Adrenal gland (tissue), 12 donors: ENCODE measurements around the gene FAM217B. TPM values are rescaled to one million over a fixed set of nuclear protein-coding genes. Genes with fewer than 3 reads are reported as not detected.

Experiments
- DNase-seq, 7 donors: peaks; one replicate each; pipeline ENCODE4 v3.0.0-alpha.2; 2019 to 2020
- H3K27ac ChIP-seq, 5 donors: fragments of 200-600 bp; sonication (generic) in 4 of 5; 1 replicate in 3 of 5; 2 replicates in 2 of 5; pipeline versions ENCODE4 v1.5.1 to v1.8.0; 2016 to 2020; ENCODE audit warnings: mild to moderate bottlenecking in 1 of 5
- H3K27me3 ChIP-seq: fragments of 200-600 bp; 2 replicates; pipeline ENCODE4 v1.8.0; 2021
- H3K36me3 ChIP-seq, 2 donors: fragments of 200-600 bp; replicated peaks in 1 of 2; 1 replicate in 1 of 2; 2 replicates in 1 of 2; pipeline versions ENCODE4 v1.5.1 to v1.8.0; 2018 to 2022
- H3K4me1 ChIP-seq, 2 donors: fragments of 200-600 bp; replicated peaks in 1 of 2; 1 replicate in 1 of 2; 2 replicates in 1 of 2; pipeline versions ENCODE4 v1.5.1 to v1.8.0; 2018 to 2021
- H3K4me3 ChIP-seq, 4 donors: fragments of 200-600 bp; sonication (generic) in 3 of 4; one replicate each; pipeline ENCODE4 v1.5.1; 2016 to 2018
- H3K9me3 ChIP-seq, 3 donors: fragments of 200-600 bp; sonication (generic) in 1 of 3; replicated peaks in 1 of 3; 1 replicate in 2 of 3; 2 replicates in 1 of 3; pipeline versions ENCODE4 v1.5.1 to v1.8.0; 2016 to 2021
- POLR2A ChIP-seq, 2 donors: fragments of 450-650 bp; IDR thresholded peaks; one replicate each; pipeline ENCODE4 v1.6.1; 2017; ENCODE audit warnings: antibody characterized with exemption in 2 of 2, mild to moderate bottlenecking in 2 of 2, moderate library complexity in 1 of 2
- WGBS, 4 donors: extraction: QIAGEN DNeasy Blood & Tissue Kit in 2 of 4; methylation state at CpG; one replicate each; pipeline versions ENCODE4 v1.1.5 to v1.1.7; 2013 to 2017; 5-methylcytosine and 5-hydroxymethylcytosine counted together
- intact Hi-C, 2 donors: fragments of 100-400 bp; cut with DNase I; formaldehyde crosslinking; loops; one replicate each; pipeline versions ENCODE4 v1.14.1 to v1.15.0; 2022 to 2023
- polyA plus RNA-seq, 3 donors: library from polyadenylated mRNA; stranded (reverse); fragments of 200-250 nt in 2 of 3; fragments of 350-450 nt in 1 of 3; fragmentation: Illumina TruSeq in 1 of 3; extraction: RNeasy Lipid Tissue Mini Kit (QIAGEN cat#74804) in 1 of 3; gene quantifications; one replicate each; pipeline ENCODE4 v1.2.3, GENCODE V29; 2013 to 2014
- total RNA-seq, 9 donors: library from RNA; depleted of rRNA in 4 of 9; stranded (reverse); fragments of >200 nt in 4 of 9; fragments of 120-200 nt in 1 of 9; fragmentation: NEBNext Ultra II Directional in 1 of 9; extraction: Animal tissue kit (Norgen Biotek cat#: 25700) in 1 of 9; gene quantifications; one replicate each; pipeline versions ENCODE4 v1.1.0 to v1.2.4, GENCODE V29; 2013 to 2023
- TF ChIP-seq, protein P1 (sequence below), 6 experiments: fragments of 450-650 bp in 4 of 6; fragments of 200-600 bp in 2 of 6; sonication (generic) in 1 of 6; IDR thresholded peaks; 1 replicate in 5 of 6; 2 replicates in 1 of 6; pipeline versions ENCODE4 v1.5.1 to v1.8.0; 2016 to 2021; ENCODE audit warnings: antibody characterized with exemption in 6 of 6, mild to moderate bottlenecking in 2 of 6, moderate library complexity in 1 of 6
- donor health status: healthy with polysubstance abuse.
- donor health status: Bipolar disorder and iron deficiency.
- donor health status: DM: yes; HTN: yes; CAD: no.
- donor health status: DM: no; HTN: no; CAD: no.
- donor health status: DM: no; HTN: no; CAD: no.
- donor health status: DM: yes; HTN: yes; CAD: no.

Gene FAM217B
- total and polyA plus RNA-seq, 12 donors = 1.6 to 12.9 (median 8.2) TPM

DNA sequence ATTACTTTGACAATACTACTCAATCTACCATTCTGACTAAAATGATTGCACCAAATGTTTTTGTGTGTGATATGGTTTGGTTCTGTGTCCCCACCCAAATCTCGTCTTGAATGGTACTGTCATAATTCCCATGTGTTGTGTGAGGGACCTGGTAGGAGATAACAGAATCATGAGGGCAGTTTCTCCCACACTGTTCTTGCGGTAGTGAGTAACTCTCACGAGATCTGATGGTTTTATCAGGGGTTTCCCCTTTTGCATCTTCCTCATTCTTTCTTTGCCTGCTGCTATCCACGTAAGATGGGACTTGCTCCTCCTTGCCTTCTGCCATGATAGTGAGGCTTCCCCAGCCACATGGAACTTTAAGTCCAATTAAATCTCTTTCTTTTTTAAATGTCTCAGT lies 27.6 kb upstream of the FAM217B start:
- WGBS, 4 donors = 62 to 71% (median 65%) methylated on average over 4 of the region's 4 CpGs
- H3K36me3 ChIP-seq = no peaks in the 10 kb centered on the region
- intact Hi-C loops = no loop called here

GRCh38 chr20:59920944-59921343 lies 19.2 kb upstream of the FAM217B start:
- Histone ChIP-seq H3K9me3 (no peaks in the 10 kb centered on the region), H3K36me3 (no peaks in the 10 kb centered on the region), H3K27ac (no peak overlapping the region), H3K4me1 (no peaks in the 10 kb centered on the region), H3K4me3 (no peak overlapping the region), H3K27me3 (no peaks in the 10 kb centered on the region)
- DNase-seq = no peak
- intact Hi-C loops = no loop called here
- TF ChIP-seq, protein P1, sequence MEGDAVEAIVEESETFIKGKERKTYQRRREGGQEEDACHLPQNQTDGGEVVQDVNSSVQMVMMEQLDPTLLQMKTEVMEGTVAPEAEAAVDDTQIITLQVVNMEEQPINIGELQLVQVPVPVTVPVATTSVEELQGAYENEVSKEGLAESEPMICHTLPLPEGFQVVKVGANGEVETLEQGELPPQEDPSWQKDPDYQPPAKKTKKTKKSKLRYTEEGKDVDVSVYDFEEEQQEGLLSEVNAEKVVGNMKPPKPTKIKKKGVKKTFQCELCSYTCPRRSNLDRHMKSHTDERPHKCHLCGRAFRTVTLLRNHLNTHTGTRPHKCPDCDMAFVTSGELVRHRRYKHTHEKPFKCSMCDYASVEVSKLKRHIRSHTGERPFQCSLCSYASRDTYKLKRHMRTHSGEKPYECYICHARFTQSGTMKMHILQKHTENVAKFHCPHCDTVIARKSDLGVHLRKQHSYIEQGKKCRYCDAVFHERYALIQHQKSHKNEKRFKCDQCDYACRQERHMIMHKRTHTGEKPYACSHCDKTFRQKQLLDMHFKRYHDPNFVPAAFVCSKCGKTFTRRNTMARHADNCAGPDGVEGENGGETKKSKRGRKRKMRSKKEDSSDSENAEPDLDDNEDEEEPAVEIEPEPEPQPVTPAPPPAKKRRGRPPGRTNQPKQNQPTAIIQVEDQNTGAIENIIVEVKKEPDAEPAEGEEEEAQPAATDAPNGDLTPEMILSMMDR (IDR thresholded peaks at IDR 0.05) = no peak
- TF ChIP-seq POLR2A (IDR thresholded peaks at IDR 0.05) = no peak

More for the DNA sequence above, 27.6 kb upstream of the FAM217B start:
- Histone ChIP-seq H3K4me3 (no peak overlapping the region), H3K27me3 (peaks cover 3% of the 10 kb centered on the region), H3K9me3 (no peaks in the 10 kb centered on the region), H3K27ac (no peak overlapping the region), H3K4me1 (no peaks in the 10 kb centered on the region)
- DNase-seq = no peak
- TF ChIP-seq, protein P1 (IDR thresholded peaks at IDR 0.05) = no peak
- no peak for TF ChIP-seq POLR2A (IDR thresholded peaks at IDR 0.05)

DNA sequence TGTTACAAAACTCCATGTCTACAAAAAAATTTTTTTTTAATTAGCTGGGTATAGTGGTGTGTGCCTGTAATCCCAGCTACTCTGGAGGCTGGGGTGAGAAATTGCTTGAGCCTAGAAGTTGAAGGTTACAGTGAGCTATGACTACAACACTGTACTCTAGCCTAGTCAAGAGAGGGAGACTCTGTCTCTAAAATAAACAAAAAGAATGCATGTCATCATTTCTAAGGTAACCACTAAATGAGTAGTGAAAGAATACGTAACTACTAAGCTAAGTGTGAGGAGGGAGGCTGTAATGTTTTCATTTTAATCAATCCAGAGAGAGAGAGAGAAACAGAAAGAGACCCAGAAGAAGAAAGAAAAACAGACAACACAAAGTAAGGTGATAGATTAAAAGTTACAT lies 16.7 kb upstream of the FAM217B start:
- Histone ChIP-seq H3K9me3 (no peaks in the 10 kb centered on the region), H3K36me3 (no peaks in the 10 kb centered on the region), H3K27me3 (no peaks in the 10 kb centered on the region), H3K4me1 (no peaks in the 10 kb centered on the region), H3K27ac (no peak overlapping the region), H3K4me3 (no peak overlapping the region)
- DNase-seq = no peak
- intact Hi-C loops = no loop called here
- WGBS, 4 donors = 84 to 100% (median 85%) methylated on average over 1 of the region's 1 CpG
- no peak for TF ChIP-seq POLR2A (IDR thresholded peaks at IDR 0.05)
- TF ChIP-seq, protein P1 (IDR thresholded peaks at IDR 0.05) = no peak

GRCh38 chr20:59925359-59925758 lies 14.8 kb upstream of the FAM217B start:
- WGBS, 4 donors = 81 to 95% (median 85%) methylated on average over 1 of the region's 1 CpG
- TF ChIP-seq POLR2A (IDR thresholded peaks at IDR 0.05) = no peak
- TF ChIP-seq, protein P1 (IDR thresholded peaks at IDR 0.05) = no peak
- Histone ChIP-seq H3K4me3 (no peak overlapping the region), H3K9me3 (no peaks in the 10 kb centered on the region), H3K36me3 (no peaks in the 10 kb centered on the region), H3K4me1 (no peaks in the 10 kb centered on the region), H3K27ac (no peak overlapping the region), H3K27me3 (no peaks in the 10 kb centered on the region)
- intact Hi-C loops = no loop called here
- no peak for DNase-seq
